ENCODE results near the gene KITLG. TPM values are rescaled to one million over a fixed set of nuclear protein-coding genes. Genes with fewer than 3 reads are reported as not detected.
"Not testable (repeated sequence)": the region's sequence is repeated elsewhere in the genome, so short reads cannot be mapped to it uniquely, and the experiment has no call there.

Gene KITLG
- total RNA-seq: 0.16 TPM in 1 of 2 replicates, not detected in the other

GRCh38 chr12:88580051-88580871 is at the start of gene KITLG:
Gene KITLG, minus strand, starts transcription at chr12:88580471. Its CDS starts 193 bp downstream, at chr12:88580278.
- intact Hi-C loops (cut with micrococcal nuclease): no loop called here

- intact Hi-C loops (cut with micrococcal nuclease): no loop called here
Measured at GRCh38 chr12:88628856-88629509, 48.7 kb upstream of the KITLG start.

- intact Hi-C loops (cut with micrococcal nuclease): not testable (repeated sequence)
Measured at GRCh38 chr12:88628035-88628434, 47.8 kb upstream of the KITLG start.

GRCh38 chr12:88627501-88627900 is 47.2 kb upstream of the KITLG start:
- intact Hi-C loops (cut with micrococcal nuclease): no loop called here

GRCh38 chr12:88625356-88625755 is 45.1 kb upstream of the KITLG start:
- intact Hi-C loops (cut with micrococcal nuclease): no loop called here

GRCh38 chr12:88624911-88625310 is 44.6 kb upstream of the KITLG start:
- intact Hi-C loops (cut with micrococcal nuclease): no loop called here

DNA sequence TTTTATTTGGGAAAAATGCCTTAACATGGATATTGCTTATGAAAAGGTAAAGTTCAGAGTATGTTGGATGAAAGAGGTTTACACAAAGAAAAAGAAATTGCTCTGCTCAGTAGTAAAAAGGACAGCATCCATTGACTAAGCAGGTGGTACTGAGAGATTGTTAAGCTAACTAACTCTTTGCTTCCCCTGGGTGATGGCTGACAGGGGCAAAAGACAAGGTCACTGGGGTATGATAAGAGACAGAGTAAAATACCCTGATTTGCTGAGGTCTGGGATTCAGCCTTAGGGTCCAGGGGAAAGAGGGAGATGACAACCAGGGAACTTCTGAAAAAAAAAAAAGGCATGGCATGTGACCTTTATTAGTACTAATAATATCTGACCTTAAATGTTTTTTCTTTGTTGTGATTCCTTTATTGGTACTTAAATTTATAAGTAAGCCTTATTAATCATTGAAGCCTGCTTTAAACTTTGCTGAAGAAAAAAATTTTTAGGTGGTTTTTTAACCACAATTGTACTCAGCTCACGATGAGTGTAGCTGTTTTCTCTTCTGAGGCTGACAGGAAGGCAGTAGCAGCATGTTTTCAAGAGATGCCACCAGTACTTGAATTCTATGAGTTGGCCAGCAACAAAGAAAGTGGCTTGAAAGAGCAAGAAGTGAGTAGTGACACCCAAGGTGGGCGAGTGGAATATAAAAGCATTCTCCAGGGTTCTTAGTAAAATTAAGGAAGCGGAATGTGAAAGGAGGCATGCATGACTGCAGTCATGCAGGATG is 43.7 kb upstream of the KITLG start:
- intact Hi-C loops (cut with micrococcal nuclease): no loop called here

DNA sequence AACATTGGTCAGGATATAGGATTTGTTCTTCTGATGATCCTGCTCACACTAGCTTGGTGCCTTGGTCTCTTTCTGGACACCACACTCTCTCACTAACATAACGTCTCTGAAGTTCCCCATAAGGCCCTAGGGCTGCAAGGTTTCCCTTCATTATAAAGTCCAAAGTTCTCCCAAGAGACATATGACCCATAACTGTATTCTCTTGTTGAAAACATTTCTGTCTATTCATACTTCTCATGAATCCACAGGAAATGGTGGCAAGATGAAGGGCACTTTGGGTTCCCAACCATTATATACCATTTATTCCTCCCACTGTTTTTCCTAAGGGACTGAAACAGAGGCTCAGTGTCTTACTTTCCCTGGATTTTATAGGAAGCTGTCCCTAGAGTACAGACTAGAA is 37.1 kb upstream of the KITLG start:
- intact Hi-C loops (cut with micrococcal nuclease): no loop called here

GRCh38 chr12:88615490-88615889 is 35.2 kb upstream of the KITLG start:
- intact Hi-C loops (cut with micrococcal nuclease): no loop called here

DNA sequence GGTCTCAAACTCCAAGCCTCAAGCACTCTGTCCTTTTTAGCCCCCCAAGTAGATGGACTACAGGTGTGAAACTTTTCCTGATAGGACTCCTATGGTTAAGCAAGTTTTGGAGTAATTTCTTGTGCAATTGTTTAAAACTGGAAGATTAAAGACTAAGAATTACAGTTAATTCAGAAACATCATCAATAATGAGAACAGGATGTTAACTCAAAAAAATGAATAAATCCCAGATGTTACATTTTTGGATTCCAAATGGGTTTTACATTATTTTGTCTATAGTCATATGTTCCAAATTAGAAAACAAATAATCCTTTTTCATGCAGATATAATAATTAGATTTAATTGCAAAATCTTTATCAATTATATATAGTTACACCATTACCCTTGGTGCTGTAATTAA is 24.4 kb upstream of the KITLG start:
- intact Hi-C loops (cut with micrococcal nuclease): no loop called here

GRCh38 chr12:88600272-88600671 is 20.0 kb upstream of the KITLG start:
- intact Hi-C loops (cut with micrococcal nuclease): no loop called here

DNA sequence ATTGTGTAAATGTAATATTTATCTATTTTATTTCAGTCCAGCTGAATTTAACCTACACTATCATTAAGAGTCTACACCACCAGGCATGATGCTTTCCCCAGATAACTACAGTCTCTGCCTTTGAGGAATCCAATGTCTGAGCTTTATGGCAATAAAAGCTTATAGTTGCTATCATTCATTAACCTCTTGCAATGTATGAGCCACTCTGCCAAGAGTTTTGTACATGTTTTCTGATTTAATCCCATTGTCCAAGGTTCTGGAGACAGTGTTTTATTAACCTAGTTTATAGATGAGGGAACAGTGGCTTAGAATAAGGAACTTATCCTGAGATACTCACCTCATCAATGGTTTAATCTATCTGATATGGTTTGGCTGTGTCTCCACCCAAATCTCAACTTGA is 17.1 kb upstream of the KITLG start:
- intact Hi-C loops (cut with micrococcal nuclease): no loop called here

DNA sequence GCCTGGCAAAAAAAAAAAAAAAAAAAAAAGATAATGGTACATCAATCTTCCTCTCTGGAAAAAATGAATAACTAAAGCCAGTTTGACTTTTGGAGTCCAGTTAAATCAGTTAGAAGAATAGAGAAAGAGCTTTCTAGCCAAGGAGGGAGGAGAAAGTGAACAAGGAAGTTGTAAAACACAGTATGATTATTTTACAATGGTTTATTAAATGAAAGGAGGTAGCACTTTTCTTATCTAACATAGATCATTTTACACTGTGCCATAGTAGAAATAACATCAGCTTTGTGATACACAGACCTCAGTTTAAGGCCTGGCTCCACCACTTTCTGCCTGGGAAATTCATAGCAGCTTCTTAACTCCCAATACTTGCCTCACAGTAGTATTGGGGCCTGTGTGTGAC is 15.4 kb upstream of the KITLG start:
- intact Hi-C loops (cut with micrococcal nuclease): no loop called here

GRCh38 chr12:88594780-88595179 is 14.5 kb upstream of the KITLG start:
- intact Hi-C loops (cut with micrococcal nuclease): no loop called here

DNA sequence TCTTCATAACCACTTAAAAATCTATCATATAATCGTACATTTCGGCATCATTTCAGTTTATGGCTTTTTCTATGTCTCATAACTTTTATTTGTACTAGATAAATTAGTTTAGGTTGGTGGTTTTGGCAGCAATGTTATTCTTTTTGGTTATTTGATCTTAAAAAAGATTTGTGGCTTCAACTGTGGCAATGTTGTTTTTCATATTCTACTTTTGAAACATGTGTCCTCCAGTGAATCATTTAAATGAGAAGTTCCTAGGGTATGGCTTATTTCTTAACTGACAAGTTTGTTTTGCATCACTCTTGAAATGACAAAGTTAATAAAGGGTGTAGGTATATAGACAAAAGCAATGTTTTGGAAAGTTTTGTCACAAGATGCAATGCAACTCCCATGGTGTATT is 11.1 kb upstream of the KITLG start:
- intact Hi-C loops (cut with micrococcal nuclease): no loop called here

DNA sequence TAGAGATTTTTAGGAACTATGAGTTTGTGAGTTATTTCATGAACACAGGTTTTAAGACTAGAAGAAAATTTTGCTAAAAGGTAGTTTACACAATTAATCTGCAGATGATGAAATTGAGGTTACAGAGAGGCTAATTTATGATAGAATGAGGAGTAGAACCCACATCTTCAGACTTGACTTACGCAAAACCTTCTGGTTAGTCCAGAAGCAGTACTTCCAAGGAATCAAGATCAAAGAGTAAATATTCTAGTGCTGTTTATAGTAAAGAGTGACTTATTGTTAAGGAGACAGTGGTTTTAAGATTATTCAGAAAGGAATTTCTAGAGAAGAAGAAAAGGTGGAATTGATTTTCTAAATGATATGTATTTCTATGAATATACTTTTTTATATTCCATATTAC is 10.6 kb upstream of the KITLG start:
- intact Hi-C loops (cut with micrococcal nuclease): no loop called here

GRCh38 chr12:88585077-88585476 is 4.8 kb upstream of the KITLG start:
- intact Hi-C loops (cut with micrococcal nuclease): no loop called here

GRCh38 chr12:88579601-88580050 is 645 bp downstream of the KITLG start:
- intact Hi-C loops (cut with micrococcal nuclease): loop anchor here (5.0 kb wide), 1 partner anchor 427 kb away; no protein-coding TSS in a partner anchor

GRCh38 chr12:88579161-88579517 is 1.1 kb downstream of the KITLG start:
- intact Hi-C loops (cut with micrococcal nuclease): loop anchor here (5.0 kb wide), 1 partner anchor 427 kb away; no protein-coding TSS in a partner anchor

DNA sequence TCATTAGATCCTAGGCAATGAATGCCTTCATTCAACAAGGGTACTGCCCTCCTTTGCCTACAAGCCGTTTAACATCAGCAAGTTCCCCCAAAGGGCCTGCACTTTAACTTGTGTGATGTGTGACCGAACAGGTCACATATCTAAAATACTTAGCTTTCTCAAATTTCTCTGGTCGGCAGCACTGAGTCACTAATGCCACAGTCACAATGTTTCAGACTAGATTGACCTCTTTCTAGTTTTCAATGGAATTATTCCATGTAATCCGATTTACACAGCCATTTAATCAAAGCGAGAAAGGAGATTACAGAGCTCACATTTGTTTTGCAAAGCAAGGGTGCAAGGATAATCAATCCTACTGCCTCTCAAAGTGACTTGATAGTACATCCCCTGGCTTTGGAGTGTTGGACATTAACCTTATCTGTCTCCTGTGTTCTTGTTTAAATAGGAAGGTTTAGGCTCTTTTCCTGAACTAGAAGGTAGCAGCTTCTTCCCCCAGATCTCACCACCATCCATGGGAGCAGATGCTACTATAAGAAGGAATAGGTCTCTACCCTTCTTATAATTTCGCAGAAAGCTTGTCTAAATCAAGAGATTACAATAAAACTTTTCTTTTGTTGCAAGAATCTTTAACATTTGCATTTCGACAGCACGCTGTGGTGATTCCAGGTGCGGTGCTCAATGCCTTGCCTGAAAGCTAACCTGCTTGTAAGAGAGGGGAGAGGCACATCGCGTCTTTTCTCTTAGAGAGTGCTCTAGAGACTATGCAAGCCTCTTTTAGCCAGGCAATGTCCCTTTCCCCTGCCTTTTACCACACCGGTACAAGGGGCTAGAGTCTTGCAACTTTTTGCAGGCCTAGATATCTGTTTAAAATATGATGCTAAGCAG is 1.8 kb downstream of the KITLG start:
- intact Hi-C loops (cut with micrococcal nuclease): loop anchor here (5.0 kb wide), 1 partner anchor 426 kb away; no protein-coding TSS in a partner anchor

- intact Hi-C loops (cut with micrococcal nuclease): loop anchor here (5.0 kb wide), 1 partner anchor 425 kb away; no protein-coding TSS in a partner anchor
Measured at GRCh38 chr12:88577537-88577936, 2.7 kb downstream of the KITLG start.
